Sigmoid colon (tissue), 7 donors: ENCODE data around the gene BTBD7. TPM values are rescaled to one million over a fixed set of nuclear protein-coding genes. Genes with fewer than 3 reads are reported as not detected.

ENCODE experiments used
- DNase-seq: peaks from one replicate; pipeline ENCODE4 v3.0.0-alpha.2; 2019
- H3K27ac ChIP-seq, 4 donors: fragments of 200-600 bp; sonication (generic); one replicate each; pipeline ENCODE4 v1.5.1; 2016 to 2019; ENCODE audit warnings: mild to moderate bottlenecking in 1 of 4
- H3K27me3 ChIP-seq, 3 donors: fragments of 200-600 bp; sonication (generic); one replicate each; pipeline ENCODE4 v1.5.1; 2019; ENCODE audit warnings: mild to moderate bottlenecking in 1 of 3
- H3K36me3 ChIP-seq, 4 donors: fragments of 200-600 bp; sonication (generic); one replicate each; pipeline ENCODE4 v1.5.1; 2016 to 2019
- H3K4me1 ChIP-seq, 4 donors: fragments of 200-600 bp; sonication (generic); one replicate each; pipeline ENCODE4 v1.5.1; 2017 to 2019
- H3K4me3 ChIP-seq, 4 donors: fragments of 200-600 bp; sonication (generic); one replicate each; pipeline ENCODE4 v1.5.1; 2017 to 2019; ENCODE audit warnings: mild to moderate bottlenecking in 2 of 4, moderate library complexity in 1 of 4
- H3K9me3 ChIP-seq, 4 donors: fragments of 200-600 bp in 3 of 4; sonication (generic) in 3 of 4; one replicate each; pipeline versions ENCODE4 v1.5.1 to v1.6.1; 2013 to 2019
- CTCF ChIP-seq, 4 experiments: fragments of 450-650 bp in 3 of 4; fragments of 200-600 bp in 1 of 4; IDR thresholded peaks; one replicate each; pipeline ENCODE4 v1.5.1; 2016 to 2019; ENCODE audit warnings: antibody characterized with exemption in 4 of 4, mild to moderate bottlenecking in 3 of 4, moderate library complexity in 2 of 4
- EP300 ChIP-seq, 4 donors: sonication (generic); formaldehyde crosslinking; IDR thresholded peaks; one replicate each; pipeline ENCODE4 v1.6.1; 2017; ENCODE audit warnings: antibody characterized with exemption in 4 of 4
- POLR2A ChIP-seq, 2 donors: fragments of 450-650 bp; IDR thresholded peaks; one replicate each; pipeline ENCODE4 v1.6.1; 2016; ENCODE audit warnings: antibody characterized with exemption in 2 of 2, mild to moderate bottlenecking in 2 of 2, moderate library complexity in 2 of 2
- POLR2AphosphoS5 ChIP-seq, 4 donors: sonication (generic); formaldehyde crosslinking; IDR thresholded peaks; one replicate each; pipeline ENCODE4 v1.6.1; 2017; ENCODE audit warnings: antibody characterized with exemption in 4 of 4
- WGBS, 2 donors: extraction: QIAGEN DNeasy Blood & Tissue Kit; methylation state at CpG; one replicate each; pipeline ENCODE4 v1.1.7; 2013; 5-methylcytosine and 5-hydroxymethylcytosine counted together
- intact Hi-C: fragments of 100-400 bp; cut with DNase I; formaldehyde crosslinking; loops from one replicate; pipeline ENCODE4 v1.15.1; 2023
- polyA plus RNA-seq, 3 donors: library from polyadenylated mRNA; stranded (reverse); fragments of 200-250 nt; gene quantifications; one replicate each; pipeline ENCODE4 v1.2.3, GENCODE V29; 2013
- total RNA-seq, 4 donors: library from RNA; depleted of rRNA; stranded (reverse); fragments of >200 nt; gene quantifications; one replicate each; pipeline ENCODE4 v1.1.0, GENCODE V29; 2016
- donor health status: healthy with polysubstance abuse.
- donor health status: Bipolar disorder and iron deficiency.
- donor health status: healthy.

Gene BTBD7
- total and polyA plus RNA-seq, 7 donors = 7.8 to 50.7 (median 30.3) TPM

- TF ChIP-seq POLR2A (IDR thresholded peaks at IDR 0.05) (no peak), CTCF (IDR thresholded peaks at IDR 0.05) (no peak), EP300 (IDR thresholded peaks at IDR 0.05) (no peak), POLR2AphosphoS5 (IDR thresholded peaks at IDR 0.05) (no peak)
- no peak for DNase-seq
- WGBS, 2 donors = 88 to 95% methylated on average over 4 of the region's 4 CpGs
- no peak overlapping the region for H3K4me3 ChIP-seq
- H3K4me1 ChIP-seq = peaks cover 0 to 9% (median 7%) of the 10 kb centered on the region in 4 donors
- intact Hi-C loops = no loop called here
- H3K27me3 ChIP-seq = no peaks in the 10 kb centered on the region
- H3K9me3 ChIP-seq = peaks cover 0 to 5% (median 0%) of the 10 kb centered on the region in 4 donors
- no peak overlapping the region for H3K27ac ChIP-seq
- H3K36me3 ChIP-seq = no peaks in the 10 kb centered on the region
Observed at GRCh38 chr14:93337143-93337753, 4.4 kb upstream of the BTBD7 start.

- 1 to 8% methylated on average over 7 of the region's 7 CpGs for WGBS, 2 donors
- no peak for DNase-seq
- H3K27ac ChIP-seq = peak overlapping the region; percentile 96 to 99 (median 98)
- intact Hi-C loops = loop anchor here (1.0 kb wide), 1 partner anchor 126 kb away; the partner anchor contains the start of genes GON7 and UBR7
- no peaks in the 10 kb centered on the region for H3K36me3 ChIP-seq
- no peaks in the 10 kb centered on the region for H3K27me3 ChIP-seq
- H3K9me3 ChIP-seq = peaks cover 0 to 5% (median 0%) of the 10 kb centered on the region in 4 donors
- TF ChIP-seq POLR2AphosphoS5 (IDR thresholded peaks at IDR 0.05) (no peak), POLR2A (IDR thresholded peaks at IDR 0.05) (no peak), EP300 (IDR thresholded peaks at IDR 0.05) (no peak), CTCF (IDR thresholded peaks at IDR 0.05) (no peak)
- peaks cover 0 to 39% (median 24%) of the 10 kb centered on the region in 4 donors for H3K4me1 ChIP-seq
- H3K4me3 ChIP-seq = peak overlapping the region; percentile 60 to 97 (median 90)
Observed at GRCh38 chr14:93333631-93334103, 831 bp upstream of the BTBD7 start.

- Histone ChIP-seq H3K27me3 (no peaks in the 10 kb centered on the region), H3K36me3 (no peaks in the 10 kb centered on the region), H3K4me1 (peaks cover 0 to 39% (median 24%) of the 10 kb centered on the region in 4 donors), H3K4me3 (peak overlapping the region; percentile 60 to 97 (median 90)), H3K27ac (peak overlapping the region; percentile 96 to 99 (median 98)), H3K9me3 (peaks cover 0 to 5% (median 0%) of the 10 kb centered on the region in 4 donors)
- DNase-seq = peak; percentile 78
- WGBS, 2 donors = 1% methylated on average over 61 of the region's 61 CpGs
- intact Hi-C loops = no loop called here
- no peak for TF ChIP-seq POLR2A (IDR thresholded peaks at IDR 0.05)
- TF ChIP-seq EP300 (IDR thresholded peaks at IDR 0.05) = no peak
- TF ChIP-seq POLR2AphosphoS5 (IDR thresholded peaks at IDR 0.05) = no peak
- no peak for TF ChIP-seq CTCF (IDR thresholded peaks at IDR 0.05)
Observed at GRCh38 chr14:93332397-93332852, 411 bp downstream of the BTBD7 start.

DNA sequence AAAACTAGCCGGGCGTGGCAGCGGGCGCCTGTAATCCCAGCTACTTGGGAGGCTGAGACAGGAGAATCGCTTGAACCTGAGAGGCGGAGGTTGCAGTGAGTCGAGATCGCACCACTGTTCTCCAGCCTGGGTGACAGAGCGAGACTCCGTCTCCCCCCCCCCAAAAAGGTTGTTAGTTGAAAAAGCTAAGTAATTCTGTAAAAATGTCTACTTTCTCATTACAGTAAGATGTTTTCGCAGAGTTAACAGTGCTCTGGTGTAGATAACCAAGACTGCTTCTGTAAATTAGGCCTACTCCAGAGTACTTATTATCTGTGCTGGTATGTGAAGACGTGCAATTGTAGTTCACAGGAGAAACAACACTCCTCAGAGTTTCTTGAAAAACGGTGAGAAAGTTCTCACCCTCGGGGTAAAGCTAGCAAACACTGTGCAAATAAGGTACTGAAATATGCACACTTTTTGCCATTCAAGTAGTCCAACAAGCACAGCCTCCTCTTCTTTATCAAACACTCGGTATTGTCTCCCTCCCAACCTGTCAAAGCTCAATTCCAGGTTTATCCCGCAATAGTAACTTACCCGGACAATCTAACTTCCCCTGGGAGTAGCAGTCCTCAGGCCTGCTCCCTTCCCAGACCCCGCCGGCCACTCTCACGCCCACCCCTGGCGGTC is 974 bp downstream of the BTBD7 start:
- DNase-seq = no peak
- TF ChIP-seq CTCF (IDR thresholded peaks at IDR 0.05) (no peak), POLR2AphosphoS5 (IDR thresholded peaks at IDR 0.05) (no peak), EP300 (IDR thresholded peaks at IDR 0.05) (no peak), POLR2A (IDR thresholded peaks at IDR 0.05) (no peak)
- Histone ChIP-seq H3K4me3 (peak overlapping the region; percentile 60 to 97 (median 90)), H3K27me3 (no peaks in the 10 kb centered on the region), H3K4me1 (peaks cover 0 to 39% (median 24%) of the 10 kb centered on the region in 4 donors), H3K36me3 (no peaks in the 10 kb centered on the region), H3K27ac (peak overlapping the region; percentile 96 to 99 (median 98)), H3K9me3 (peaks cover 0 to under 1% (median 0%) of the 10 kb centered on the region in 4 donors)
- intact Hi-C loops = no loop called here
- 8 to 27% methylated on average over 21 of the region's 21 CpGs for WGBS, 2 donors
